ENCODE data around the gene FAM83G. TPM values are rescaled to one million over a fixed set of nuclear protein-coding genes. Genes with fewer than 3 reads are reported as not detected.

Gene FAM83G
- total RNA-seq, 1 experiment from 2014 or later, result 38.7 TPM

DNA sequence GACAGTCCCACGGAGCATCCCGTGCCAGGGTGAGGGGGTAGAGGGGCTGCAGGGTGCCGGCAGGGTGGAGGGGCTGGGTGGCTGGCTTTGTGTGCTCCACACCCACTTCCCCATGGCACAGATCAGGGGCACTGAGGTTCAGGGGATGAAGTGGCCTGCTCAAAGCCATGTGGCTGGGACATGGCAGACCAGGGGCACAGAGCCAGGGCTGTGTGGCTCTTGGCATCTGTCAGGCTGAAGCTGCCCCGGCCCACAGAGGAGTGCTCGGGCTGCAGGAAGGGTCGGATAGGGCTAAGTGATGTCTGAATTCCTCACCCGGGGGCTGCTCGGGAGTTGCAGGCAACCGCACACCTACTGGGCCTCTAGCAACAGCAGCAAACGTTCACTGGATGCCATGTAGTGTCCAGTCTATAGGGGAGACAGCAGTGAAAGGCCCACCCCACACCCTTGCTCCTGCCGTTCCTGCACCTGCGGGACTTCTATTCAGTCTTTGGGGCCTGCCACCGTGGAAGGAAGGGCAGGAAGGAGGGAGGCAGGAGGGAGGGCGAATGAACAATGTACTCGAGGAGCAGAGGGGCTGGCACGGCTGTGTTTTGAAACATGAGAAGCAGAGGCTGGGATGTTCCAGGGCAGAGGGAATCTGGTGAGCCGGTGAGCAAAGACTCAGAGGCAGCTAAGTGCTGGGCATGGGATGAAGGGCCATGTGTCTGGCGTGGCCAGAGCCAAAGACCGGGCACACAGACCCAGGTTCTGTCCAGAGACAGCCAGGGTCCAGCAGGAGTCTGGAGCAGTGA is 37.5 kb downstream of the FAM83G start:
- no peak overlapping the region for H3K56ac ChIP-seq (ENCODE audit: insufficient read length, low read depth, low read length)
- Mint-ChIP-seq H3K4me1 (peaks cover 33 to 39% of the 10 kb centered on the region in 2 experiments), H3K9me3 (no peaks in the 10 kb centered on the region), H3K27me3 (ENCODE audit: low read depth) (no peaks in the 10 kb centered on the region), H3K4me3 (peak overlapping the region in 1 of 2 experiments; percentile 21; a peak in 2 of 5 replicates), H3K27ac (peak overlapping the region; percentile 29 to 81 (median 57); a peak in 5 of 7 replicates), H3K36me3 (ENCODE audit: insufficient read depth in 1 of 3, low read depth in 3 of 3) (peaks cover 2 to 24% (median 23%) of the 10 kb centered on the region in 3 experiments; a peak in 6 of 7 replicates)
- H2BK120ac ChIP-seq (ENCODE audit: low read depth, low read length, poor library complexity, severe bottlenecking), result no peak overlapping the region
- H2AK5ac ChIP-seq (ENCODE audit: insufficient read length, low read length), result no peak overlapping the region
- H3K18ac ChIP-seq (ENCODE audit: insufficient read length, low read depth, low read length), result no peak overlapping the region
- H3K4me2 ChIP-seq (ENCODE audit: insufficient read depth, insufficient read length, low read length), result no peak overlapping the region
- no peak overlapping the region for H3K27ac ChIP-seq (ENCODE audit: insufficient read length, low read depth, low read length)
- WGBS (ENCODE audit: extremely low coverage, insufficient read length, low lambda C conversion rate), result no CpG with 5 or more reads among the region's 19 CpGs
- no peaks in the 10 kb centered on the region for H3K27me3 ChIP-seq (ENCODE audit: insufficient read depth, low read length)
- H3K23ac ChIP-seq (ENCODE audit: insufficient read length, low read depth, low read length), result no peak overlapping the region
- H3K79me2 ChIP-seq (ENCODE audit: insufficient read depth, low read length), result no peaks in the 10 kb centered on the region
- no peak overlapping the region for H4K5ac ChIP-seq (ENCODE audit: insufficient read length, low read depth, low read length)
- no peak overlapping the region for H2BK12ac ChIP-seq (ENCODE audit: insufficient read length, low read depth, low read length)
- no peak overlapping the region for H3K9ac ChIP-seq (ENCODE audit: extremely low read depth, insufficient read length, low read length)
- H3T11ph ChIP-seq (ENCODE audit: low read length), result no peak overlapping the region
- no peaks in the 10 kb centered on the region for H3K9me3 ChIP-seq (ENCODE audit: control insufficient read depth, low read depth, low read length)
- H3K4me1 ChIP-seq (ENCODE audit: insufficient read depth, low read length), result no peaks in the 10 kb centered on the region
- no peak overlapping the region for H2BK20ac ChIP-seq (ENCODE audit: low read depth, low read length, poor library complexity, severe bottlenecking)
- no peak overlapping the region for H4K91ac ChIP-seq (ENCODE audit: insufficient read length, low read depth, low read length)
- no peak overlapping the region for H2AFZ ChIP-seq (ENCODE audit: low read length)
- no peak overlapping the region for H2BK15ac ChIP-seq (ENCODE audit: low read depth, low read length)
- no peaks in the 10 kb centered on the region for H3K79me1 ChIP-seq (ENCODE audit: insufficient read depth, low read depth, low read length, poor library complexity, severe bottlenecking)
- peak; percentile 67 for DNase-seq
- no peak overlapping the region; the same call in 1 of the 2 replicates for H3K14ac ChIP-seq (ENCODE audit: insufficient read depth, low read length)
- TF ChIP-seq, protein P1, sequence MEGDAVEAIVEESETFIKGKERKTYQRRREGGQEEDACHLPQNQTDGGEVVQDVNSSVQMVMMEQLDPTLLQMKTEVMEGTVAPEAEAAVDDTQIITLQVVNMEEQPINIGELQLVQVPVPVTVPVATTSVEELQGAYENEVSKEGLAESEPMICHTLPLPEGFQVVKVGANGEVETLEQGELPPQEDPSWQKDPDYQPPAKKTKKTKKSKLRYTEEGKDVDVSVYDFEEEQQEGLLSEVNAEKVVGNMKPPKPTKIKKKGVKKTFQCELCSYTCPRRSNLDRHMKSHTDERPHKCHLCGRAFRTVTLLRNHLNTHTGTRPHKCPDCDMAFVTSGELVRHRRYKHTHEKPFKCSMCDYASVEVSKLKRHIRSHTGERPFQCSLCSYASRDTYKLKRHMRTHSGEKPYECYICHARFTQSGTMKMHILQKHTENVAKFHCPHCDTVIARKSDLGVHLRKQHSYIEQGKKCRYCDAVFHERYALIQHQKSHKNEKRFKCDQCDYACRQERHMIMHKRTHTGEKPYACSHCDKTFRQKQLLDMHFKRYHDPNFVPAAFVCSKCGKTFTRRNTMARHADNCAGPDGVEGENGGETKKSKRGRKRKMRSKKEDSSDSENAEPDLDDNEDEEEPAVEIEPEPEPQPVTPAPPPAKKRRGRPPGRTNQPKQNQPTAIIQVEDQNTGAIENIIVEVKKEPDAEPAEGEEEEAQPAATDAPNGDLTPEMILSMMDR (conservative IDR thresholded peaks at IDR 0.05), result no peak
- no peaks in the 10 kb centered on the region for H4K20me1 ChIP-seq (ENCODE audit: control insufficient read depth, insufficient read depth, insufficient read length)
- no peak overlapping the region for H4K8ac ChIP-seq (replicated peaks; ENCODE audit: insufficient read length, low read depth, low read length)
- H3K23me2 ChIP-seq (ENCODE audit: insufficient read length, low read depth, low read length, poor library complexity, severe bottlenecking), result no peaks in the 10 kb centered on the region
- H3K4ac ChIP-seq (ENCODE audit: low read depth, low read length), result no peak overlapping the region
- no peak overlapping the region for H2BK5ac ChIP-seq (ENCODE audit: insufficient read length, low read length)
